GM18526 (cell line): ENCODE results near the gene MLXIP.

Experiments used
- POLR2A ChIP-seq: IDR thresholded peaks from 3 replicates; pipeline ENCODE4 v1.6.1; 2011; ENCODE audit not compliant: insufficient read length; ENCODE audit errors: extremely low read depth

Gene MLXIP

DNA sequence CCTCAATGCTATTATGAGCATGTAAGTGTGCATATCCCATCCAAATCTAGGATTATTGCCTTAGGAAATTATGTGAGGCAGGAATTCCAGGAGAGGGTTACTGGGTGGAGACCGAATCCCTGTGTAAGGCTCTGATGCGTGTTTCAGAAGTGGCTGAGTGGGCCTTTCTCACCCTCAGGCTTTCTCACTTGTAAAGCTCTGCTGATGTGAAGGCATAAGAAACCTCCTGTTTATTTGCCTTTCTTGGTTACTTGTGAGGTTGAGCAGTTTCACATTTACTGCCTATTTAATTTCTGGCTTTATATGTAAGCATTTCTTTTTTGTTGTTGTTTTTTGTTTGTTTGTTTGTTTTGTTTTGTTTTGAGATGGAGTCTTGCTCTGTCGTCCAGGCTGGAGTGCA lies 84.4 kb downstream of the MLXIP start:
- no peak for TF ChIP-seq POLR2A

DNA sequence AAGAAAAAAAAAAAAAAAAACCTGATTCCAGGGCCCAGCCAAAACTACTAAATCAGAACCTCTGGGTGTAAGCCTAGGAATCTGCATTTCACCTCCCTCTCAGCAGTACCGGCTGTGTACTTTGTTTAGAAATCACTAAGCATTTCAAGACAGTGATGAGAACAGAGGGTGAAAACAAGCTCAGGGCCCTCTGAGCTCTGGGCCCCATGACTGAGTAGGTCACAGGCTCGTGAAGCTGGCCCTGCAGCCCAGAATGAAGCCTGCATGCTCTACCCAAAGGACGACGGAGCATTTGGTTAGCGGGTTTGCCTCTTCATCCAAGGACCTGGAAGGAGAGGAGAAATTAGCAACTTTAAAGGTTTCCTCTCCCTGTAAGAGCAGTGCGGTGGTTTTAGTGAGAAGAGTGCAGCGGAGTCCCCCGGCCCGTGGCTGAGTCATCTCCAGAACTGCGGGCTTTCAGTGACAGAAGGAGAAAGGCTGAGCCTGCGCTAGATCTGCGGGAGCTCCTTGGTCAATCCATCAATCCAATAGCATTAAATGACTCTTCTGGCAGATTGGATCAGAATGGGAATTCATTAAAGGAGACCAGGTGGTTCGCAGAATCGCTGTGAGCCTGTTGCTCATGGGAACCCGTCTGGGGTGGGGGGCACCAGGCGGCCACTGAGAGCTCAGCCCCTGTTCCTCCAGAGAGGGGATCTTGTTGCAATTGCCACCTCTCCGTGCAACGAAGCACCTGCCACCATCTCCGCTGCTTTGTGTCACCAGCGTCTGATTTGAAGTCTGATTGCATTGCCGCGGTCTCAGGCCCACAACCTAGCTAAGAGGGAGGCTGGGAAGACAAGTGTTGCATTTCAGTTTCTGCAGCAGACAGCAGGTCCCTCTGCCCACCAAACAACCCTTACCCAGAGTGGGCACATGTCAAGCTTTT lies 88.1 kb downstream of the MLXIP start:
- no peak for TF ChIP-seq POLR2A

DNA sequence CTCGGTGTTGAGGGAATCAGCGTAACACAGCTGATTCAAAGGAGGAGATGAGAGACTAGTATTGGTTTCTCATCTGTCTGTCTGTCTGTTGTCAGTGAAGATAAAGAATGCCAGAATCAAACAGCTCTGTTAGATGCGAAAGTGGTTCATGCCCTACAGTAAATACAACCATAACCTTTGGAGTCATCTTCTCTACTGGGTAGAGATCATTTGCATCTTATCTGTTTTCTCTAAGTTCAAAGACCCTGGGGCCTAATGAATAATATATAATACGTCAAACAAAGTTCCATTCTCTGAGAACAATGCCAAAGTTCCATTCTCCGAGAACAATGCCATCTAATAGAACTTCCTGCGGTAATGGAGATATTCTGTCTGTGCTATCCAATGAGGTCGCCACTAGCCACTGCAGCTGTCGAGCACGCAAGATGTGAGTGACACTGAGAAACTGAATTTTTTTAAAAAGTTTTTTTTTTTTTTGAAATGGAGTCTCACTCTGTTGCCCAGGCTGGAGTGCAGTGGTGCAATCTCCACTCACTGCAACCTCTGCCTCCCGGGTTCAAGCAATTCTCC lies 88.9 kb downstream of the MLXIP start:
- no peak for TF ChIP-seq POLR2A

DNA sequence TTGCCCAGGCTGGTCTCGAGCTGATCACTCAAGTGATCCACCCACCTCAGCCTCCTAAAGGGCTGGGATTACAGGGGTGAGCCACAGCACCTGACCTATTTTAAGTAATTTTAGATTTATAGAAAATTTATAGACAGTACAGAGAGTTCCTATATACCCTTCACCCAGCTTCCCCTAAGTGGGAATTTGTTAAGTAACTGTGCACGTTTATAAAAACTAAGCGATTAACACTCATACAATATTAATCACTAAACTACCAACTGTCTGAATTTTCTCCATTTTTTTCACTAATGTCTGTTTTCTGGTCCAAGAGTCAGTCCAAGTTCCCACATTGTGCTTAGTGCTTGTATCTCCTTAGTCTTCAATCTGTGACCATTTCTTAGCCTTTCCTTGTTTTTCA lies 89.9 kb downstream of the MLXIP start:
- TF ChIP-seq POLR2A, result no peak

DNA sequence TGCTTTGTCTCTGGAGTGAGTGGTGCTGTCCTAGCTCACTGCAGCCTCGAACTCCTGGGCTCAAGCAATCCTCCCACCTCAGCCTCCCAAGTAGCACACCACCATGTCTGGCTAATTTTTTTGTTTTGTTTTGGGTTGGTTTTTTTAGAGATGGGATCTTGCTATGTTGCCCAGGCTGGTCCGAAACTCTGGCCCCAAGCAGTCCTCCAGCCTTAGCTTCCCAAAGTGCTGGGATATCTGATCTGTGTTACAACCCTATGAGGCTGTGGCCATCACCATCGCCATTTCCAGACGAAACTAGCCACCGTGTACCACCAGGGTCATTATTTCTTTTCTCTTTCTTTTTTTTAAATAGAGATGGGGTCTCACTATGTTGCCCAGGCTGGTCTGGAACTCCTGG lies 92.8 kb downstream of the MLXIP start:
- no peak for TF ChIP-seq POLR2A

DNA sequence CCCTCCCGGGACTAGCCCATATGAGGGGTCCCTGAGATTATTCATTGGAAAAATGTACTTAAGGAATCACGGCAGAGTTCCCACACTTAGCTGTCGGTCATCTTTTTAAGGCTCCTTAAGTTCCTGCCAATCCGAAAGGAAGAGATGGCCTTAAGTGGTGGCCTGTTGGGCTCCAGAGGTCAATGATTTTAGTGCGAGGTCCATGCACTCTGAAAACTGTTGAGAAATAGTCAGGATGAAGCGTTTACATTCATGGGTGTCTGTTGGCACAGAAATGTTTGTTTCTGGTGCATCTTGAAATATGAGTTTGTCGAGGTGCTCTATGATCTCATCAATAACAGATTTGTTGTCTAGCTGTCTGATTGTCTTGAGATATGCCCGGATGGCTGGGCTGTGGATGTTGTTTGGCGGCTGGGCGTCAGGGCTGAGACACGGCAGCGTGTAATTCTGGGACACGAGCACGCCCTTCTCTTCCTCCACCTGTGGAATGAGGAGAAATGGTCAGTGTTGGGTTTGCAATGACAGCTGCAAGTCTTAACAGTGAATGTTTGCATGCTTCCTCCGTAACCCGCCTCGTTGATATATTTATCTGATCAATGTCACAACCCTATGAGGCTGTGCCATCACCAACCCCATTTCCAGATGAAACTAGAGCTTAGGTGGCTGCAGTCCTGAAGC lies 93.8 kb downstream of the MLXIP start:
- TF ChIP-seq POLR2A, result no peak

DNA sequence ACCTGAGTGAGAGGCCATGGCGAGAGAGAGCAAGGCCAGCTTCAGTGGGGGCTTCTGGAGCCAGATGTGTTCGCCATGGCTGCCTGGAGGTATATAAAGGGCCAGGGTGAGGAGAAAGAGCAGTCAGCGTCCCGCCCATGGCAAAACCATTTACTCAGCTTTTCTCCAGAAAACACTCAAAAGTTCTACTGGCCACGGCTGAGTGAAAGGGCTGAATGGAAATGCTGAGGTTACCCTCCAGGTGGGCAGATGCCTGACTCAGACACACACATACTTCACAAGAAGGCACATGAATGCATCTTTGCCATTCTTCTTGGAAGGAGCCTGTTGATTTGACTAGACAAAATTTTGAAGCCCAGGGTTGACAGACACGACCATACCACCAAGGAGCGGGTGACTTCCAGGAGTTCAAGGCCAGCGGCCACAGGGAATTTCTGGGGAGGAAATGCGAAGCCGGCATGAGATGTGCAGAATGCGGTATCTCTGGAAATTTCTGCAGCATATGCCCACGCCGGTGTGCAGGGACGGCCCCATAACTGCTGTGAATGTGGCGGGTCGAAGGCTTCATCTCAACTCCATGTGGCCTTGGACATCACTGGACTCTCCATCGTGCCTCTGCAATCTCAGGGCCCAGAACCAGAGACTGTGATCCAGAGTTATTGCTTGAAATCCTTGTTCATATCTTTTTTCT lies 95.7 kb downstream of the MLXIP start, which contains the start of gene IL31:
Gene IL31 (minus strand): TSS at position 67 of the 691 bp plus-strand sequence. CDS start 49 bp downstream, at position 18.
- TF ChIP-seq POLR2A, result no peak

DNA sequence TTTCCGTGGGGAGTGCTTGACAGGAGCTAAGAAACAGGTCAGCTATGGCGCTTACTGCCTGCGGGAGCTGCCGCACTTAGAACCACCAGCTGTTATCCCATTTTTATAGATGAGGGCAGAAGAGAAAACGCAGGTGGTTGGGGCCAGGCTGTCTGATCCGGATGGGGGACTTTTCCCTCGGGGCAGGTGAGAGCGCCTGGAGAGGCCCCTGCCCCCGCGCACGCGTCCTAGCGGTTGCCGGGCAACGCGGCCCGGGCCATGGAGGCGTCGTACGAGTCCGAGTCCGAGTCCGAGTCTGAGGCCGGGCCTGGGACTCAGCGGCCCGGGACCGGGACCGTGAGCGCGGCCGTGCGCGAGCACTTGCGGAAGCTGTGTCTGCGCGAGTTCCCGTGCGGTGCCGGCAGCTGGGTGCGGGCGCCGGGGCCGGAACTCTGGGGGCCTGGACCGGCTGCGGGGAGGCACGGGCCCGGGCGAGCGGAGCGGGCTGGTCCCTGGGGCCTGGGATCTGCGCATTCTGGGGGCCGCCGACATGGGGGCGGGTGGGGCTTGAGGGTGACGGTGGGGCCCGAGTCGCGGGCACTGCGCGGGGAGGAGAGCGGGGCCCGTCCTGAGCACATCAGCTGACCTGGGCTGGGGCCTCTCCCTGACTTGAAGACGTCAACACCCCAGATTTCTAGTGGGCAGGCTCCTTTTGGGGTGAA lies 104.5 kb downstream of the MLXIP start, which contains the start of gene LRRC43:
Gene LRRC43 (plus strand): TSS at position 237 of the 701 bp plus-strand sequence. CDS start 22 bp downstream, at position 259.
- TF ChIP-seq POLR2A, result no peak

DNA sequence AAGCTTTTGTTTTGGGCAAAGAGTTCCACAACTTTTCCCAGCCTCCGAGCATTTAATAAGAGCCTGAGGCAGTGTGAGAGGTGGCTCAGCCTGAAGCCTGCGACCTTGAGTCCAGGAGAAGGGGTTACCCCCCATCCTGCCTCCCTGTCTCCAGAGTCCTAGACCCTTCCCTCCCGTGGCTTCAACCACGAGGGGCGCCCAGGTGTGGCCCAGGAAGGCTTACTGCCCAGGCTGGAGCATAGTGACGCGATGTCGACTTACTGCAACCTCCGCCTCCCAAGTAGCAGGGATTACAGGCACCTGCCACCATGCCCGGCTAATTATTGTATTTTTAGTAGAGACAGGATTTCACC lies 105.0 kb downstream of the MLXIP start:
- no peak for TF ChIP-seq POLR2A

DNA sequence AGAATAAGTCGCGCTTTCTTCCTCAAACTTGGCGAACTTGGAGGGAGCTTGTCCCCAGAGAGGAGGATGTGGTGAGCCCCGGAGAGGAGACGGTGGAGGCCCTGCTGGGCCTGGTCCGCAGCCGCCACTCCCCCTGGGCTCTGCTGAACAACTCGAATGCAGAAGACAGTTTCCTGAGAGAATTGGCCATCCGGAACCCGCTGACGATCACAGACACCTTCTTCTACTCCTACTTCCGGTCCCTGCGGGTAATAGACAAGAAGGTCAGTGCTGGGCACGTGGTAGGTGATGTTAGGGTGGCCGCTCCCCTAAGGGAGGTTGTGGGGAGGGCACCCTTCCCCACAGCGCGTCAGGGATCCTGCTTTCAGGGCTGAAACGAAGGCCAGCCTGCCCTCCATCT lies 106.0 kb downstream of the MLXIP start:
- no peak for TF ChIP-seq POLR2A

DNA sequence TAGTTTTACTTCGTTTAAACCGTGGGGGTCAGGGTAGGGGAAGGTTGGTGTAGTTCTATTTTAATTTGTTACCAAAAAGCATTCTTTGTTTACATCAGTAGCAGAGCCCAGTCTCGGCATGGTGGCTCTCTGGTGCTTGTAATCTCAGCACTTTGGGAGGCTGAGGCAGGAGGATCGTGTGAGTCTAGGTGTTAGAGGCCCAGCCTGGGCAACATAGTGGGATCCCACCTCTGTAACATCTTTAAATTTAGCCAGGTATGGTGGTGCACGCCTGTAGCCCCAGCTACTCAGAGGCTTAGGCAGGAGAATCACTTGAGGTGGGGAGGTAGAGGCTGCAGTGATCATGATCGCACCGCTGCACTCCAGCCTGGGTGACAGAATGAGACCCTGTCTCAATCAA lies 106.5 kb downstream of the MLXIP start:
- TF ChIP-seq POLR2A, result no peak

DNA sequence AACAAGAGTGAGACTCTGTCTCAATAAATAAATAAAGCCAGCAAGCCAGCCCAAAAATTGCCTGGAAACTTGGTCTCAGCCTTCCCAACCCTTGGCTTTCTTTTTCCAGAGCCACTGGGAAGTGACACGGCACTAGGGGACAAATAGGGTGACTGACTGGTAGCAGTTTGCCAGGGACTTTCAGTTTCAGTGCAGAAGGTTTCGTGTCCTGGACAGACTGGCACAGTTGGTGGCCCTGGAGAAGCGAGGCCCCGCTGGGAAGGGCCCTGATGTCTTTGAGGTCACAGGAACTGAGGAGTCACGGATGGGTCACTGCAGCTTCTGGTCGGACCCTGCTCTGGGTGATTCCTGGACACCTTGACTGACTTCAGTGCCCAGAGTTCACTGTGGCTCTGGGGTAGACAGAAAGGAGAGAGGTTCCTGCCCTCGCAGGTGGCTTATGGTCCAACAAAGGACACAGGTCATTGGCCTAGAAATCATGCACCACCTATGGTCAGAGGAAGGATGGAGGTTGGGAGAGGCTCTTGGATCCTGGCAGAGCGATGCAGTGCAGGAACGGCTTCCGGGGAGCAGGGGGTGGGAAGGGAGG lies 107.0 kb downstream of the MLXIP start:
- TF ChIP-seq POLR2A, result no peak

DNA sequence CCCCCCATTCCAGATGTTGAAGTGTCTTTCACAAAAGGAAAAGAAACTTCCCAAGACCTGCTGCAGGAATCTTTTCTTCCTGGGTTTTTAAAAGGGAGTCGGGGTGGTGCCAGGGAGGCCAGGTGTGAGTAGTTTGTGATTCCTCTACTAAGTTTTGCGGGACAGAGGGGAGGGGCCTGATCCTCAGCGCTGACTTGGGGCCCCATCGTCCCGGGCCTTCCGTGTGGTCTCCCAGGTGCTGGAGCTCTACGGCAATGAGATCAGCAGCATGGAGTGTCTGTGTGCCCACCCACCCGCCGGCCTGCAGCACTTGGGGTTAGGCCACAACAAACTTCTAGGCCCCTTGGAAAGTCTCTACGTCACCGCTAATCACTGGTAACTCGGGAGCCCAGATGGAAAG lies 108.9 kb downstream of the MLXIP start:
- no peak for TF ChIP-seq POLR2A
